ENCODE results near the gene NOL11.
A peak's percentile ranks its signal among the peaks of the same experiment; 100 is the strongest.
"Not testable (repeated sequence)": the region's sequence is repeated elsewhere in the genome, so short reads cannot be mapped to it uniquely, and the experiment has no call there.

The NOL11 gene

GRCh38 chr17:67754001-67754400 is 36.3 kb downstream of the NOL11 start:
- DNase-seq (ENCODE audit: low spot score) = no peak

- DNase-seq (ENCODE audit: low spot score) = not testable (repeated sequence)
These were observed 37.0 kb downstream of the NOL11 start for GRCh38 chr17:67754686-67755085.

- DNase-seq (ENCODE audit: low spot score) = not testable (repeated sequence)
These were observed 39.0 kb downstream of the NOL11 start for GRCh38 chr17:67756766-67757165.

GRCh38 chr17:67759355-67760171 is 41.8 kb downstream of the NOL11 start:
- no peak for DNase-seq (ENCODE audit: low spot score)

- no peak for DNase-seq (ENCODE audit: low spot score)
These were observed 47.9 kb downstream of the NOL11 start for GRCh38 chr17:67765623-67766022.

- DNase-seq (ENCODE audit: low spot score) = no peak
These were observed 51.5 kb downstream of the NOL11 start for GRCh38 chr17:67769231-67769630.

GRCh38 chr17:67770539-67770938 is 52.8 kb downstream of the NOL11 start:
- no peak for DNase-seq (ENCODE audit: low spot score)

- no peak for DNase-seq (ENCODE audit: low spot score)
These were observed 54.9 kb downstream of the NOL11 start for GRCh38 chr17:67772679-67773078.

GRCh38 chr17:67773246-67773645 is 55.5 kb downstream of the NOL11 start:
- DNase-seq (ENCODE audit: low spot score) = peak; percentile 32

GRCh38 chr17:67779098-67779672 is 61.4 kb downstream of the NOL11 start:
- DNase-seq (ENCODE audit: low spot score) = peak; percentile 6

- DNase-seq (ENCODE audit: low spot score) = no peak
These were observed 66.8 kb downstream of the NOL11 start for GRCh38 chr17:67784364-67785121.

- DNase-seq (ENCODE audit: low spot score) = no peak
These were observed 67.4 kb downstream of the NOL11 start for GRCh38 chr17:67785122-67785477.

- DNase-seq (ENCODE audit: low spot score) = no peak
These were observed 67.8 kb downstream of the NOL11 start for GRCh38 chr17:67785504-67785903.

Data from pons (tissue), 1 donor.